Fibroblast of villous mesenchyme (primary cell): ENCODE measurements around the gene TMEM135. TPM values are rescaled to one million over a fixed set of nuclear protein-coding genes. Genes with fewer than 3 reads are reported as not detected.

Experiments
- DNase-seq: peaks from one replicate; pipeline ENCODE4 v3.0.0-alpha.2; 2010; ENCODE audit warnings: low read depth
- H3K4me3 ChIP-seq: 2 replicates; pipeline ENCODE4 v1.5.1; 2011; ENCODE audit warnings: low read depth, mild to moderate bottlenecking, low read length
- CTCF ChIP-seq: IDR thresholded peaks from 2 replicates; pipeline ENCODE4 v1.5.1; 2012; ENCODE audit warnings: low read depth, mild to moderate bottlenecking, low read length; ENCODE audit not compliant: insufficient read depth
- total RNA-seq: library from RNA; depleted of rRNA; stranded (reverse); fragments of >200 nt; gene quantifications from 2 replicates; pipeline ENCODE4 v1.2.3, GENCODE V29; 2012

The TMEM135 gene
- total RNA-seq, 1 donor = 35.4 TPM

DNA sequence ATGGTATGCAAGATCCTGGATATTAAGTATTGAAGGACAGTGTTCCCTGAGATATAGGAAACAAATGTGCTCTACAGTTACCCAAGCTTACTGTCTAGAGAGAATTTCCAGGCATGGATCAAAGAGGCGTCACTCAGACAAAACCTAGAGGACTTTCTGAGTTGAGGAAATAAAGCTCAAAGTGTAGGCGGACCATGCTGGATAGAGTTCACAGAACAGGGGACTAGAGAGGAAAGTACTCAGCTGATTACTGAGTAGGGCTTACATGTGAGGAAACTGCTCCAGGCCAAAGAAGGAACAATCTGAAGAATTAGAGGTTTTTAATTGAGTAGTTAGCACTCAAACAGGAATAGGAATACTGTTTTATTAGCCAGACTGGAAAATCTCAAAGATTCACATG lies 193.3 kb downstream of the TMEM135 start:
- TF ChIP-seq CTCF = no peak
- no peak for DNase-seq
- no peak overlapping the region for H3K4me3 ChIP-seq

- no peak for DNase-seq
- no peak overlapping the region for H3K4me3 ChIP-seq
These were observed 194.6 kb downstream of the TMEM135 start for GRCh38 chr11:87232320-87232719.

DNA sequence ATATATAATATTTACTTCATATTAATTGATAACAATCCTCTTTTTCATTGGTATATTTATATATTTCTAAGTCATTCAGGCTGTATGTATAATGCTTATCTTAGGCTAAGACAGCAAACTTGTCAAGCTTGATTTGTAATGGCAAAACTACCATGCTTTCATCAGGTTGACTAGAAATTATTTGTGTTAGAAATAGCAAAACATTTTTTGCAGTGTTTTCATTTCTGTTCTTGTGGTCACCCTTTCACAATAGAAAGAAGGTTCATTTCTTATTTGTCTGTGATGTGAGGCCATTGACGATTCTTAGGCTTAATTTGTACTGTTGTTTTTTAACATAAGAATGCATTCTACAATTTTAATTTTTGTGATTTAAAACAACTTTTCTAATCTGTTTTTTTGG lies 197.6 kb downstream of the TMEM135 start:
- TF ChIP-seq CTCF = no peak
- H3K4me3 ChIP-seq = no peak overlapping the region
- peak; percentile 38 for DNase-seq

More at GRCh38 chr11:87232320-87232719, 194.6 kb downstream of the TMEM135 start:
- TF ChIP-seq CTCF = no peak

- TF ChIP-seq CTCF = no peak
- no peak for DNase-seq
- H3K4me3 ChIP-seq = no peak overlapping the region
These were observed 198.6 kb downstream of the TMEM135 start for GRCh38 chr11:87236368-87236767.

GRCh38 chr11:87239001-87239400 lies 201.3 kb downstream of the TMEM135 start:
- H3K4me3 ChIP-seq = no peak overlapping the region
- no peak for DNase-seq
- TF ChIP-seq CTCF = no peak

GRCh38 chr11:87239531-87239930 lies 201.8 kb downstream of the TMEM135 start:
- no peak overlapping the region for H3K4me3 ChIP-seq
- TF ChIP-seq CTCF = no peak
- DNase-seq = no peak

DNA sequence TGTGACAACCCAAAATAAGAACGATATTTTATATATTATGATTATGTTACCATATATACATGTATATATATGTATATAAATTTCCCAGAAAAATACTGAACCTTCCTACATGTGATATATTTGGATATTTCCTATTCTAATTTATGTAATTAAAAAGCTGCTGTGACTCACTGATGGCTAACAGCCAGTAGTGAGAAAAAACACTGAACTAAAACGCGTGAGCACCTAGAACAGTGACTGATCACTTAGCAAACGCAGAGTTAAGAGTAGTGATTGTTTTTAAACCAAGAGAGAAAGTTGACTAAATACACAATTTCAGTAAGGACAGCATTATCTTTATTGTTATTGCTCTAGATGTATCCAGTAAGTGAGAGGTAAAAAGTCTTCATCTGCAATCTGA lies 213.8 kb downstream of the TMEM135 start:
- no peak for DNase-seq
- no peak overlapping the region for H3K4me3 ChIP-seq
- no peak for TF ChIP-seq CTCF
